Esophagus squamous epithelium (tissue), 4 donors: ENCODE data around the gene SFMBT2.

Experiments
- POLR2A ChIP-seq, 4 donors: fragments of 450-650 bp; IDR thresholded peaks; one replicate each; pipeline ENCODE4 v1.6.1; 2017; ENCODE audit warnings: antibody characterized with exemption in 4 of 4, mild to moderate bottlenecking in 4 of 4, moderate library complexity in 3 of 4
- TF ChIP-seq, protein P1 (sequence below), 6 experiments: fragments of 450-650 bp in 4 of 6; fragments of 200-600 bp in 2 of 6; sonication (generic) in 2 of 6; IDR thresholded peaks; one replicate each; pipeline ENCODE4 v1.5.1; 2016 to 2019; ENCODE audit warnings: antibody characterized with exemption in 6 of 6, mild to moderate bottlenecking in 4 of 6, moderate library complexity in 4 of 6

DNA sequence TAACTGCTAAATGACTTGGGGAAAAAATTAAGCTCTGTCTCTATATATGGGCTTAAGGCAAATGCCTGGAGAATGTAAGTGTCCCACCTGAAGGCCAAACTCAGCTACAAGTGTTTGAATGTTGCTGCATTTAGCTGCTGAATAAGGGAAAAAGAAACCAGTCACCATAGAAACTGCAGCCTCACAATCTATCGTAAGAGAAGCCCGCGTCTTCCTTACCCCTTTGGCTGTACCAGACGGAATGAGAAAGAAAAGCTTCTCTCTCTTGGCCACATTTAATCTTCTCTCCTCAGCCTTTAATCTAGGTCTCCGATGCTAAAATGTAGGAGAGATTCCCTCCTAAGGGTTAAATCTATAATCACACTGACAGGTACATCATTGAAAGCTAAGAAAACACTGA is 147.2 kb downstream of the SFMBT2 start:
- TF ChIP-seq, protein P1, sequence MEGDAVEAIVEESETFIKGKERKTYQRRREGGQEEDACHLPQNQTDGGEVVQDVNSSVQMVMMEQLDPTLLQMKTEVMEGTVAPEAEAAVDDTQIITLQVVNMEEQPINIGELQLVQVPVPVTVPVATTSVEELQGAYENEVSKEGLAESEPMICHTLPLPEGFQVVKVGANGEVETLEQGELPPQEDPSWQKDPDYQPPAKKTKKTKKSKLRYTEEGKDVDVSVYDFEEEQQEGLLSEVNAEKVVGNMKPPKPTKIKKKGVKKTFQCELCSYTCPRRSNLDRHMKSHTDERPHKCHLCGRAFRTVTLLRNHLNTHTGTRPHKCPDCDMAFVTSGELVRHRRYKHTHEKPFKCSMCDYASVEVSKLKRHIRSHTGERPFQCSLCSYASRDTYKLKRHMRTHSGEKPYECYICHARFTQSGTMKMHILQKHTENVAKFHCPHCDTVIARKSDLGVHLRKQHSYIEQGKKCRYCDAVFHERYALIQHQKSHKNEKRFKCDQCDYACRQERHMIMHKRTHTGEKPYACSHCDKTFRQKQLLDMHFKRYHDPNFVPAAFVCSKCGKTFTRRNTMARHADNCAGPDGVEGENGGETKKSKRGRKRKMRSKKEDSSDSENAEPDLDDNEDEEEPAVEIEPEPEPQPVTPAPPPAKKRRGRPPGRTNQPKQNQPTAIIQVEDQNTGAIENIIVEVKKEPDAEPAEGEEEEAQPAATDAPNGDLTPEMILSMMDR (IDR thresholded peaks at IDR 0.05): no peak
- no peak for TF ChIP-seq POLR2A (IDR thresholded peaks at IDR 0.05)
